OCI-LY3 (cell line): ENCODE data around the gene RGS18.

Experiments used
- EZH2phosphoT487 ChIP-seq: fragments of 200-600 bp; shearing (Covaris generic); IDR thresholded peaks from 2 replicates; pipeline ENCODE4 v1.6.1; 2018; ENCODE audit warnings: antibody characterized with exemption, mixed run types, low read depth
- TF ChIP-seq, protein P1 (sequence below): fragments of 200-600, 300-600 bp; sonication (generic); IDR thresholded peaks from 2 replicates; pipeline ENCODE4 v1.5.1; 2014; ENCODE audit warnings: antibody characterized with exemption, low read length, low read depth

DNA sequence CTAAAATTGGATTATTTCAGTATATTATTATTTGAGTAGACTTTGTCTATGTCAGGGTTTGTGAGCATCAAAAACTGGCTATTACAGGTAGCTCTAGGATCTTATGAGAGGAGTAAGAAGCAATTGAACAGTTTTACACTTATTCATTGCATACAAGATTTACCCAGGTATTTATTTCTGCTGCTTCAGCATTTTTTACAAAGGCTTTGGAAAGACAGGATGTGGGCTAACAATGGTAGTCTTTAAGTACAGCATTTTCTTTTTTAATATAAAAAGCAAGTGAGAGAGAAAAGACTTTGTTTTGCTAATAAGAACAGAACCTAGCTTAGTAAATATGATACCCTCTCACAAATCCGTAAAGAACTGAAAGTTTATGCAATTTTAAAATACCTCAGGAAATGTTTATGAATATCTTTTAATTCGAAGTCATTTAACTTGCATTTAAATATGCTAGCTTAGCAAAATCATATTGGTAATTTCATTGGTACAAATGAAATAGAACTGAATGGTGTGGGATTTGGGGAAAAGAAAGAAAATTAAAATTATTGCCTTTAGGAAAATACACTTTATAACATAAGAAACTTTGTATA is 32.1 kb upstream of the RGS18 start:
- TF ChIP-seq, protein P1, sequence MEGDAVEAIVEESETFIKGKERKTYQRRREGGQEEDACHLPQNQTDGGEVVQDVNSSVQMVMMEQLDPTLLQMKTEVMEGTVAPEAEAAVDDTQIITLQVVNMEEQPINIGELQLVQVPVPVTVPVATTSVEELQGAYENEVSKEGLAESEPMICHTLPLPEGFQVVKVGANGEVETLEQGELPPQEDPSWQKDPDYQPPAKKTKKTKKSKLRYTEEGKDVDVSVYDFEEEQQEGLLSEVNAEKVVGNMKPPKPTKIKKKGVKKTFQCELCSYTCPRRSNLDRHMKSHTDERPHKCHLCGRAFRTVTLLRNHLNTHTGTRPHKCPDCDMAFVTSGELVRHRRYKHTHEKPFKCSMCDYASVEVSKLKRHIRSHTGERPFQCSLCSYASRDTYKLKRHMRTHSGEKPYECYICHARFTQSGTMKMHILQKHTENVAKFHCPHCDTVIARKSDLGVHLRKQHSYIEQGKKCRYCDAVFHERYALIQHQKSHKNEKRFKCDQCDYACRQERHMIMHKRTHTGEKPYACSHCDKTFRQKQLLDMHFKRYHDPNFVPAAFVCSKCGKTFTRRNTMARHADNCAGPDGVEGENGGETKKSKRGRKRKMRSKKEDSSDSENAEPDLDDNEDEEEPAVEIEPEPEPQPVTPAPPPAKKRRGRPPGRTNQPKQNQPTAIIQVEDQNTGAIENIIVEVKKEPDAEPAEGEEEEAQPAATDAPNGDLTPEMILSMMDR = no peak
- no peak for TF ChIP-seq EZH2phosphoT487
